HG03139 (cell line): ENCODE measurements around the gene SNX4.

Experiments
- ATAC-seq: cut with Tn5 transposase; IDR thresholded peaks from one replicate; pipeline ENCODE4 v1.9.1; 2021; ENCODE audit not compliant: unreplicated experiment

SNX4 gene

GRCh38 chr3:125470671-125471070 lies 49.3 kb downstream of the SNX4 start:
- no peak for ATAC-seq

GRCh38 chr3:125462722-125463299 lies 57.2 kb downstream of the SNX4 start:
- no peak for ATAC-seq

DNA sequence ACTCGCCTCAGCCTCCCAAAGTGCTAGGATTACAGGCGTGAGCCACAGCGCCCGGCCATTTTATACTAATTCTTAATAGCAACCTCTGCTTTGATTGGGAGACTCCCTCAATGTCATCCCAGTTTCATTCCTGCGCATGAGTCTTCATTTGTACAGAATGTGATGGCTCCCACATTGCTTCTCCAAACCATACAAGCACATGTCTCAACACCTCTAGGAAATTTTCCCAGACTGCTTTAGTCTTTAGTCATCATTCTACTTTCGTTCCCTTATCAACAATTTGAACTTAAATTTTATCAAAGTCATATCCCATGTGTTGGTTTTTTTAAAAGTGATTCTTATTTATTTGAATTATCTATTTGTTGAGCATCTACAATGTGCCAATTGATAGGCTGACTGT lies 58.1 kb downstream of the SNX4 start:
- ATAC-seq: no peak

DNA sequence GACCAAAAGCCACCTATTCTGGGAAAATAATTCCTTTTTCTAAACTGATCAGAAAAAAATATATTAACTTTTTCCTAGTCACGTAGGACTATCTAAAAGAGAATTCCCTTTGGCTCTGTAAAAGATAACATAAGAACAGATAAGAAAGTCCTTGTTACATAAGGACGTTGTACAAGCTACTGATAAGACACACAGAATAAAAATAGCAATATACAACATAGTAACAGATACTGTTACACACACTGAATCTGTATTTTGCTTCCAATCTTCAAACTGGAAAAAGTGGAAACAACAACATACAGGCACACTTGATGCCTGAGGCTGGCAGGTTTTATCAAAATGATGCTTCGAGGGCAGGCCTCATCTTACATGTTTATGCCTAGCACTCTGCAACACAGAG lies 59.8 kb downstream of the SNX4 start:
- ATAC-seq: no peak

GRCh38 chr3:125443923-125444322 lies 76.1 kb downstream of the SNX4 start:
- no peak for ATAC-seq

DNA sequence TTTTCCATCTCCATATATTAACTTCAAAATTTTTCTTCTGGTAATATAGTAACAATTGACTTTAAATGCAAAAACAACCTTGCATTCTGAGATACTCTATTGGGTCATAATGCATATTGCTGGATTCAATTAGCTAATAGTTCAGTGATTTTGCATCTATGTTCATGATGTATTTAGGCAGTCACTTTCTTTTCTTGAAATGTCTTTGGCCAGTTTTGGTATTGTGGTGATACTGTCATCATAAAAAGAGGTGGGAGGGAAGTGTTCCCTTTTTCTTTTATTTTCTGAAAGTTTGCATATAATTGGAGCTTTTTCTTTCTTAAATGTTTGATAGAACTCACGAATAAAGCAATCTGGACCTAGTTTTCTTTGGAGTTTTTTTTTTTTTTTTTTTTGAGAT lies 77.5 kb downstream of the SNX4 start:
- no peak for ATAC-seq

DNA sequence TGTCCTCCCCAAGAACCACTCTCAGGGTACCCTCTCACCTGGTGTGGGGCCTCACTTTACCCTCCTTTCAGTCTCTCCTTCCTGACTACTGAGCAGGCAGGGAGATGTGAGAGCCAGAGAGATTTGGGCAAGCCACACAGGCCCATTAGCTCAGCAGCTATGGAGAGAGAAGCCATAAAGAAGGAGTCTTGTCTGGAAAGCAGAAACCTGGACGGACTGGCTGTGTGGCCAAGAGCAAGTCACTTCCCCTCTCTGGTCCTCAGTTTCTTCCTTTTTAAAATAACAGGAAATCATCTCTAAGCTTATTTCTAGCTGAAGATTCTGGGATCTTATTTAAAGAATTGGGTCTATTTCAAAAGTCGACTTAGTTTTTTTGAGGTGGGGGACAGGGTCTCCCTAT lies 79.0 kb downstream of the SNX4 start:
- no peak for ATAC-seq

DNA sequence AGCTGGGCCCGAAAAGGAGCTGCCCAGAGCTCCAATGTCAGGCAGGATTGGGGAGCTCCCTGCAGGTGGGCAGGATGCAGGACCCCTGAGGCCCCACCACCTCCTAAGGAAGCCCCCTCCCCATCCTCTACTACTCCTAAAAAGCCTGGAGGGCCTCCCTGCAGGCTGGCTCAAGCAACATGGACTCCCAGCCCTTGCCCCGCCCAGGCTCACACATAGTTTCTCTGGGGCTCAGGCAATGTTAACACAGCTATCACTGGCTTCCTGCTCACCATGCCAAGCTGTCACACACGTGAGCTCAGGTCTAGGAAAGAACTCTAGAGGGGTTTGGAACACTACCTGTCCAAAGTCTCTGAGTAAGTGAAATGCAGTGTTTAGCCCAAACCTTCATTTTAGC lies 79.4 kb downstream of the SNX4 start:
- ATAC-seq: no peak

DNA sequence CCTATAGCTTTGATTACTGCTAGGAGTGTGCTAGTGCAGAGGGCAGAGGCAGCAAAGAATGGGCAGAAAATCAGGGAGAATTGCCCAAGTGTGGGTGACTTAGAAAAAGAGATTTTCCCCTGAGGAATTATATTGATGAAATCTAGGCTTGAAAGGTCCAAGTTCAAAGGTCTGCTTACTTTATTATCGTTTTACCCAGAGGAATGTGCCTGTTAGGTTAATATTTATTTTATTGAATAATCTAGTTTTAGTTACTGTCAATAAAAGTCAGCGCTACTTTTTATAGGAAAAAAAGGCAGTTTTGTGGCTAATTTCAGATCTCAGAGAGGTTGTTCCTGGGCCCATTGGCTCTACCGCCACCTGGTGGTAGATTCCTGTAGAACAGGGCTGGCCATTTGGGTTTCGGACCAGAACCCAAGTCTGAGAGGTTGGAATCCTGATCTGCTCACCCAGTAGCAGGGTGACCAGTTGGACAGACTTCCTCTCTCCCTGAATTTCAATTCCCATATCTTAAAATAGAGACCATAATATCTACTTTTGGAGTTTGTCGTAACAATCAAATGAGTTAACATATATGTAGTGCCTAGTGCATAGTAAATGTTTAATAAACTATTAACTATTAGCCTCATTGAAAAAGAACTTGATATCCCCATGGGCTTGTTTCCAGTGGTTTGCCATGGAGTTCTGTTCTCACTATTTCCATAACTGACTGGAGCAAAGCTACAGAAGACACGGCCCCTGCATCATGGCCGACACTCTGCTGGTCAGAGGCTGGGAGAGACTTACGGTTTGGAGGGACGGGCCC lies 82.2 kb downstream of the SNX4 start:
- ATAC-seq: no peak

GRCh38 chr3:125436921-125437320 lies 83.1 kb downstream of the SNX4 start:
- no peak for ATAC-seq

GRCh38 chr3:125435231-125435630 lies 84.8 kb downstream of the SNX4 start:
- ATAC-seq: no peak

DNA sequence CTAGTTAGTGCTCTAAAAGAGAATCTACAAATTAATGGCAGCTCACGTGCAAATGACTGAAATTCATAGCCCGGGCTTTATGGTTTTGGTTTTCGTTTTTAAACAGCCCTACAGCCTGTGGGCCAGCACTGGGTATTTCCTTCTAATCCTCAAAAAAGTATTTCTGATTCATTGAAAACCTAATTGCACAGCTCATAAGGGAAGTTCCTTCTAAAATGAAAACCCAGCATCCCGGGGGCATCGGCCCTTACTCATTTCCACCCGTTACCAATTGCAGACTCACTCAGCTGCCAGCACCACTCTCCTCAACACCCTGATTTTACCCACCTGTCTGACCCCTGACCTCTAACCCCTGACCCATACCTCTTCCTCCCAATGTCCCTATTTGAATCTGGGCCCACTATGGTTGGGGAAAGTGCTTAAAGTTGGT lies 85.4 kb downstream of the SNX4 start:
- no peak for ATAC-seq

DNA sequence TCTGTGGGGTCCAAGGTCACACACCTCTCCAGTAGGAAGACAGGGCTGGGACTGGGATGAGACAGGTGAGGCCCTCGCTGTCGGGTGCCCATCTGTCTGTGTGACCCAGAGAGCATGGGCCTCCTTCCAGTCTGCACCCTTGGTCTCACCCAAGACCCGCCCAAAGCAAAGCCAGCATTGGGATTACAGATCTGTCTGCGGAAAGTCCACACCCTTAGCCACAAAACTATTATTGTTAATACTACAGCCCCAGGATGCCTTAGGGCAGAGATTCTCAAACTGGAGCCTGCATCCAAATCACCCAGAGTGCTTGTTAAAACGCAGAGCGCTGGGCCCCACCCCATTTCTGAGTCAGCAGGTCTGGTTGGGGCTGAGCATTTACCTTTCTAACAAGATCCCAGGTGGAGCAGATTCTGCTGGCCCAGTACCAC lies 86.4 kb downstream of the SNX4 start:
- ATAC-seq: no peak

- no peak for ATAC-seq
Measured at GRCh38 chr3:125433091-125433534, 86.9 kb downstream of the SNX4 start.

- ATAC-seq: no peak
Measured at GRCh38 chr3:125431912-125432790, 87.9 kb downstream of the SNX4 start.

DNA sequence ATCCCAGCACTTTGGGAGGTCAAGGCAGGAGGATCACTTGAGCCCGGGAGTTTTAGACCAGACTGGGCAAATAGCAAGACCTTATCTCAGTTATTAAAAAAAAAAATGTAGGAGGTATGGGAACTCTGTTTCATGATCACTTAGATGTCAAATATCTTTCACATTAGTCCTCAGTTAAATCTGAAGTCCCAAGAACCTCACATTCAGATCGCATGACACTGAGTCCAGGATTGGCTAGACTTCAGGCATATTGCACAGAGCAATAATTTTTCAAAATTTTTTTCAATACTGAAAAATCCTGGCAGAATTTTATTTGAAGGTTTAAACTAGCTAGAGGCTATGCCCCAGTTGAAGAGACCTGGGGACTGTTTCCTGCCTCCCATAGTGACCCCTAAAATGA lies 88.6 kb downstream of the SNX4 start:
- no peak for ATAC-seq

- ATAC-seq: no peak
Measured at GRCh38 chr3:125428216-125428830, 91.7 kb downstream of the SNX4 start.

GRCh38 chr3:125418306-125418705 lies 101.7 kb downstream of the SNX4 start:
- no peak for ATAC-seq

DNA sequence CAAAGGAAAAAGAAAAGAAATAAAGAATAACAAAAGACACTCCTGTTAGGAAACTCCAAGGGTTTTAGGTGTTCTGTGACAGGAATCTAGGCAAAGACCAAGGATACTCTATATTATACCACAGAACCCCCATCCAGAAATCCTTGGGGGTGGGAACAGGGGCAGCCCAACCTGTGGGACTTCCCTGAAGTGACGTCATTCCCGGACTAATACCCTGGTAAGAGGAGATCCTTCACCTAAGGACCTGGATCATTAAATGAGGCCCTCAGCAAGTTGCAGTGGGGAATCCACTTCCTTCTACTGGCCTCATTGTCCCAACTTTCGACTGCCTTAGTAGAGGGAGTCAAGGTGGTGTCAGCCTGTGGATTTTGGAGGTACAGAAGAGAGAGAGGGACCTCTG lies 103.8 kb downstream of the SNX4 start:
- no peak for ATAC-seq

GRCh38 chr3:125414669-125415068 lies 105.3 kb downstream of the SNX4 start:
- ATAC-seq: no peak

DNA sequence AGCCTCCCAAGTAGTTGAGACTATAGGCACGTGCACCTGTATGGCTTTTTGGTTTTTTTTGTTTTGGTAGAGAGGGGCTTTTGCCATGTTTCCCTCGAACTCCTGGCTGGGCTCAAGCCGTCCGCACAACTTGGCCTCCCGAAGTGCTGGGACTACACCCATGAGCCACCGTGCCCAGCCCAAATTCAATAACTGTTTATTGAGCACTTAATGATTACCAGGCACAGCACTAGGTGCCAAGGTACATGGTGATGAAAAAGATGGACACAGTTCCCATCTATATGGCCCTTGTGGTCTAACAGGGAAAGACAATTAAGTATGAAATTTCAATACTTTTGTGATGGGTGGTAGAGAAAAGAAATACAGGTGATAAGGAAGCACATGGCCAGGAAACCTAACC lies 109.1 kb downstream of the SNX4 start:
- ATAC-seq: no peak
